Activated CD8-positive, alpha-beta memory T cell treated with anti-CD3 and anti-CD28 coated beads for 4 hours (primary cell): ENCODE results near the gene CACFD1.

Source experiments
- DNase-seq, 2 donors: peaks; one replicate each; pipeline ENCODE4 v3.0.0-alpha.2; 2020; ENCODE audit warnings: low read depth in 2 of 2

The CACFD1 gene

GRCh38 chr9:133499892-133500270 is 40.1 kb downstream of the CACFD1 start:
- no peak for DNase-seq

GRCh38 chr9:133502112-133502511 is 42.3 kb downstream of the CACFD1 start:
- DNase-seq = no peak

GRCh38 chr9:133505186-133505830 is 45.5 kb downstream of the CACFD1 start:
- no peak for DNase-seq

GRCh38 chr9:133505901-133506652 is 46.3 kb downstream of the CACFD1 start:
- no peak for DNase-seq

- DNase-seq = no peak
These were observed 46.9 kb downstream of the CACFD1 start for GRCh38 chr9:133506653-133507038.

GRCh38 chr9:133507246-133507965 is 47.6 kb downstream of the CACFD1 start:
- DNase-seq = no peak

GRCh38 chr9:133508046-133508445 is 48.3 kb downstream of the CACFD1 start:
- no peak for DNase-seq

- no peak for DNase-seq
These were observed 49.7 kb downstream of the CACFD1 start for GRCh38 chr9:133509179-133510083.

- no peak for DNase-seq
These were observed 51.2 kb downstream of the CACFD1 start for GRCh38 chr9:133510926-133511505.

GRCh38 chr9:133511607-133512006 is 51.8 kb downstream of the CACFD1 start:
- no peak for DNase-seq

GRCh38 chr9:133512253-133513213 is 52.8 kb downstream of the CACFD1 start:
- DNase-seq = no peak

GRCh38 chr9:133513214-133514100 is 53.7 kb downstream of the CACFD1 start:
- no peak for DNase-seq

GRCh38 chr9:133514460-133515239 is 54.9 kb downstream of the CACFD1 start:
- no peak for DNase-seq

GRCh38 chr9:133515240-133515610 is 55.4 kb downstream of the CACFD1 start:
- no peak for DNase-seq

GRCh38 chr9:133515615-133516255 is 56.0 kb downstream of the CACFD1 start:
- DNase-seq = no peak

- no peak for DNase-seq
These were observed 56.6 kb downstream of the CACFD1 start for GRCh38 chr9:133516256-133516960.

GRCh38 chr9:133516961-133517350 is 57.2 kb downstream of the CACFD1 start:
- DNase-seq = no peak
